Astrocyte (in vitro differentiated cells and primary cell): ENCODE data around the gene URI1.

Experiments
- EZH2 ChIP-seq: IDR thresholded peaks from 2 replicates; pipeline ENCODE4 v1.6.1; 2012; ENCODE audit warnings: mild to moderate bottlenecking, low read length, inconsistent platforms; ENCODE audit not compliant: insufficient read depth
- TF ChIP-seq, protein P1 (sequence below): IDR thresholded peaks from 2 replicates; pipeline ENCODE4 v1.5.1; 2011; ENCODE audit warnings: low read depth, mild to moderate bottlenecking, inconsistent platforms, low read length, moderate library complexity; ENCODE audit not compliant: insufficient read depth

DNA sequence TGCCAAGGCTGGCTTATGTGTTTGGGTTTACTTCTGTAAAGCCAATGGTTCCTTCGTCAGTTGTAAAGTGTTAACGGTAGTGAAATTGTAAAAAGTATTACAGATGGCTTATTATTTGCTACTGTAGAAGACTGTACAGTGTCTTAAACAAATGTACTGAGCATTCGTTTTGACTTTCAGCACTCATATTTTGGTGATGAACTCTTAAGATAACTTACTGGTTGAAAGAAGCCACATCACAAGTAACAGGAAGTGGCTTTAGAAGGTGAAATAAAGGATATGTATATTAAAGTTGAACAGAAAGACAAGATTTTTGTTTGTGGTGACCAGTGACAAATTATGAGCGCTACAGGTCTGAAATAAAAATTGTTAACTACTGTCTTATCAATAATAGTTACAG lies 64.2 kb downstream of the URI1 start:
- TF ChIP-seq, protein P1, sequence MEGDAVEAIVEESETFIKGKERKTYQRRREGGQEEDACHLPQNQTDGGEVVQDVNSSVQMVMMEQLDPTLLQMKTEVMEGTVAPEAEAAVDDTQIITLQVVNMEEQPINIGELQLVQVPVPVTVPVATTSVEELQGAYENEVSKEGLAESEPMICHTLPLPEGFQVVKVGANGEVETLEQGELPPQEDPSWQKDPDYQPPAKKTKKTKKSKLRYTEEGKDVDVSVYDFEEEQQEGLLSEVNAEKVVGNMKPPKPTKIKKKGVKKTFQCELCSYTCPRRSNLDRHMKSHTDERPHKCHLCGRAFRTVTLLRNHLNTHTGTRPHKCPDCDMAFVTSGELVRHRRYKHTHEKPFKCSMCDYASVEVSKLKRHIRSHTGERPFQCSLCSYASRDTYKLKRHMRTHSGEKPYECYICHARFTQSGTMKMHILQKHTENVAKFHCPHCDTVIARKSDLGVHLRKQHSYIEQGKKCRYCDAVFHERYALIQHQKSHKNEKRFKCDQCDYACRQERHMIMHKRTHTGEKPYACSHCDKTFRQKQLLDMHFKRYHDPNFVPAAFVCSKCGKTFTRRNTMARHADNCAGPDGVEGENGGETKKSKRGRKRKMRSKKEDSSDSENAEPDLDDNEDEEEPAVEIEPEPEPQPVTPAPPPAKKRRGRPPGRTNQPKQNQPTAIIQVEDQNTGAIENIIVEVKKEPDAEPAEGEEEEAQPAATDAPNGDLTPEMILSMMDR: no peak
- TF ChIP-seq EZH2: no peak
